ENCODE data around the gene SH3BP5L. TPM values are rescaled to one million over a fixed set of nuclear protein-coding genes. Genes with fewer than 3 reads are reported as not detected.

SH3BP5L gene
- total and polyA plus RNA-seq, 2 of the 8 experiments (the other 6 are each of a cell fraction or from before 2014, with no cell fraction given), result 20.2 to 28.4 TPM

DNA sequence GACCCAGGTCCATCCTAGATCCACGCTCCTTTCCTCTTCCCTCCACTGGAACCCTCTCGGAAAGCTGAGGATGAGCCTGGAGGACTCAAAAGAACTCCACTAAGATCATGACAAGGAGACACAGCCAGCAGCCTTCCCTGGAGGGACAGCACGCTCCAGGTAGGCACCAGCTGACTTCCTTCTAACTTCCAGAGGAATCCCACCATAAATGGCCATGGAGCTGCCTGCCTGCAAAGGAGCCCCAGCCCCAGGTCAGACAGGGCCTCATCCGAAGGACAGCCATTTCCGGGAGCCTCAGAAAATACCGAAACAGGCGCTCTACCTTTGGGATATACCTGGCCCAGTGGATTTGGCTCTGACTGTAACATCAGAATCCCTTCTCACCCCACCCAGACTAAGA is 4.1 kb downstream of the SH3BP5L start:
- no peak overlapping the region for H2BK15ac ChIP-seq (ENCODE audit: low read length)
- no peak overlapping the region for H2BK5ac ChIP-seq (ENCODE audit: low read depth, low read length)
- H3K23ac ChIP-seq (ENCODE audit: insufficient read length), result no peak overlapping the region
- no peak overlapping the region for H3K9ac ChIP-seq (replicated peaks in 1 of 4; ENCODE audit: extremely low read depth in 1 of 4, low read depth in 3 of 4, low read length in 3 of 4)
- DNase-seq (ENCODE audit: low read depth in 1 of 2, low spot score in 2 of 2) (no peak), FAIRE-seq (no peak)
- H3K14ac ChIP-seq (ENCODE audit: insufficient read length), result no peak overlapping the region
- WGBS, 2 experiments (ENCODE audit: extremely low coverage in 1 of 2, insufficient coverage in 1 of 2, insufficient read length in 1 of 2, insufficient replicate concordance in 2 of 2, low coverage in 1 of 2, low lambda C conversion rate in 2 of 2, missing lambda C conversion rate in 1 of 2), result 93% methylated on average over 7 of the region's 7 CpGs; no CpG with 5 or more reads in 1 of the 2 experiments
- H4K20me1 ChIP-seq (replicated peaks in 1 of 2; ENCODE audit: control insufficient read depth in 1 of 2, insufficient read depth in 2 of 2, low read length in 2 of 2), result peaks cover 0 to 10% of the 10 kb centered on the region in 2 experiments
- peaks cover 21% of the 10 kb centered on the region for H3K79me1 ChIP-seq (ENCODE audit: low read depth, low read length)
- H3K4me2 ChIP-seq (ENCODE audit: insufficient read depth in 1 of 2, low read depth in 2 of 2, low read length in 2 of 2), result no peak overlapping the region
- H4K91ac ChIP-seq (replicated peaks; ENCODE audit: insufficient read length, low read length), result no peak overlapping the region
- no peaks in the 10 kb centered on the region for H3K27me3 ChIP-seq (replicated peaks in 1 of 4; ENCODE audit: control insufficient read depth in 3 of 4, extremely low read depth in 1 of 4, insufficient read depth in 3 of 4, low read length in 3 of 4)
- no peak overlapping the region for H4K5ac ChIP-seq (ENCODE audit: insufficient read length, low read depth, low read length)
- no peak overlapping the region for H2AK5ac ChIP-seq (ENCODE audit: low read depth, low read length)
- H3K27ac ChIP-seq (ENCODE audit: low read depth, low read length), result no peak overlapping the region
- no peak overlapping the region for H3K4ac ChIP-seq (replicated peaks; ENCODE audit: insufficient read length, low read depth, low read length)
- ChIA-PET CTCF (ENCODE audit: partially characterized antibody) (interaction anchor here (1.0 to 2.6 kb wide), 6 partner anchors 8 to 37 kb away, joined by 3 to 10 read pairs (median 4); partner anchors contain the start of gene ZNF692), POLR2A (ENCODE audit: partially characterized antibody) (interaction anchor here (2.5 to 3.9 kb wide), 3 partner anchors 15 to 37 kb away, joined by 8 to 16 read pairs (median 8); partner anchors contain the start of genes ZNF672 and ZNF692)
- H3K36me3 ChIP-seq (ENCODE audit: control insufficient read depth in 2 of 4, insufficient read depth in 4 of 4, low read length in 3 of 4), result peaks cover 0 to 26% (median 10%) of the 10 kb centered on the region in 4 experiments; a peak in 6 of 8 replicates
- no peak overlapping the region for H4K8ac ChIP-seq (ENCODE audit: extremely low read depth, insufficient read depth, low read length)
- H3K4me3 ChIP-seq (ENCODE audit: extremely low read depth in 1 of 4, insufficient read depth in 2 of 4, low read depth in 3 of 4, low read length in 4 of 4), result no peak overlapping the region
- H3K18ac ChIP-seq (ENCODE audit: extremely low read depth, low read length), result no peak overlapping the region
- no peak for TF ChIP-seq TAF7 (optimal IDR thresholded peaks at IDR 0.05; ENCODE audit: borderline replicate concordance, low read depth, low read length)
- TF ChIP-seq RXRA (IDR thresholded peaks at IDR 0.05; ENCODE audit: insufficient read depth, low read depth, low read length), result no peak
- TF ChIP-seq SP4 (IDR thresholded peaks at IDR 0.05; ENCODE audit: low read length), result no peak
- no peak for TF ChIP-seq RNF2 (IDR thresholded peaks at IDR 0.05; ENCODE audit: borderline replicate concordance, low read depth, low read length, missing control alignments, poor library complexity, severe bottlenecking)
- no peak for TF ChIP-seq SIN3A (conservative IDR thresholded peaks at IDR 0.05 in 1 of 2, IDR thresholded peaks at IDR 0.05 in 1 of 2; ENCODE audit: low read depth in 1 of 2, low read length in 2 of 2)
- H3K4me1 ChIP-seq (replicated peaks in 1 of 4; ENCODE audit: control insufficient read depth in 3 of 4, insufficient read depth in 4 of 4, low read length in 3 of 4), result peaks cover 0 to 5% (median 3%) of the 10 kb centered on the region in 4 experiments; a peak in 5 of 7 replicates
- H2AFZ ChIP-seq (ENCODE audit: low read length), result no peak overlapping the region
- H3K23me2 ChIP-seq (ENCODE audit: low read depth, low read length), result peaks cover 10% of the 10 kb centered on the region
- no peaks in the 10 kb centered on the region for H3K9me3 ChIP-seq (ENCODE audit: insufficient read depth in 2 of 2, low read depth in 1 of 2, low read length in 1 of 2)
- no peak overlapping the region for H2BK12ac ChIP-seq (ENCODE audit: low read depth, low read length)
- H2BK120ac ChIP-seq (replicated peaks; ENCODE audit: low read depth, low read length), result no peak overlapping the region
- H3K79me2 ChIP-seq (ENCODE audit: control insufficient read depth in 1 of 2, insufficient read depth in 2 of 2, low read length in 2 of 2), result peaks cover 0 to 68% of the 10 kb centered on the region in 2 experiments; a peak in 3 of 4 replicates
- no peak overlapping the region for H3K56ac ChIP-seq (replicated peaks; ENCODE audit: insufficient read length, low read depth, low read length)
- H2BK20ac ChIP-seq (ENCODE audit: low read length), result no peak overlapping the region

Measured in H1 (cell line).